ENCODE measurements around the gene SULT1C3.
"Not testable (repeated sequence)": the region's sequence is repeated elsewhere in the genome, so short reads cannot be mapped to it uniquely, and the experiment has no call there.

GRCh38 chr2:108284566-108284965, 44.8 kb downstream of the SULT1C3 start:
- TF ChIP-seq CTCF (IDR thresholded peaks at IDR 0.05; ENCODE audit: low read depth, low read length, poor library complexity, severe bottlenecking); EZH2phosphoT487 (IDR thresholded peaks at IDR 0.05; ENCODE audit: borderline replicate concordance, low read length): not testable (repeated sequence)
